Measurements from ENCODE around the gene C6orf120.

The C6orf120 gene

DNA sequence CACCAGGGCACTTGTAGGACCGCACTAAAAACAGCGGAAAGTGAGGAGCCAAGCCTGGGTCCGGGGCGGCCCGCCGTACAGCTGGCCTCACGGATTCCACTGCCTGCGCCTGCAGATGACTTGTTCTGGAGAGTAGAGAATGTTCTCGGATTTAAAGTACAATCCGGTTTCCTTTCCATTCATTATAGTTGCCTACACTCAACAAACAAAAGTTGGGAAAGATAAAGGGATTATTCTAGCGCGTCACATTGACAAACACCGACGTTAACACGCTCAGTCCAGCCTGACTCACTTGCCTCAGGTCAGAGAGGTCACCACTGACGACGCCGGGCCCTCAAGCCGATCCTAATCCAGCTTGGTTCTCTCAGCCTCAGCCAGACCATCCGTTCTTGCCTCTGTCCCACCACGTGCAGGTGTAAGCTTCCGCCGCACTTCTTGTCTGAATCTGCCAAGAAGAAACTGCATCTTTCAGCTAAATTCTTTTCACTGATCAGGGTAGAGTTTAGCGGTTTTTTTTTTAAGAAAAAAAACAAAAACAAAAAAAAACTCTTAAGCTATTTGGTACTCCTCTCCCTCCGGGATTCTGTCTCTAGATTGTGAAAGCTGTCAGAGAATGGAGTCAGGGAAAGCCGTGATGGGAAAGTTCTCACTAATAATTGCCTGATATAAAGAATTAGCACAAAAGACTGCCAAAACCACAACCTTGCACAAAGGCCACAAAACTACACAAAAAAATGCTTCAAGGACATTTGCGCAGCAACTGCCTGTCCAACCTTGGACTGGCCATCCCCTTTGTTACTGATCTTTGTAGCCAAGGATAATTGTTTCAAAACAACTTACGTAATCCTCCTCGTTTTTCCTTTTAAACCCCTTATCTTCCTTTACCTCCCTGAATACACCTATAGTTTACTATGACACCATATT lies 23.5 kb downstream of the C6orf120 start:
- no peak for DNase-seq (ENCODE audit: low spot score)

DNA sequence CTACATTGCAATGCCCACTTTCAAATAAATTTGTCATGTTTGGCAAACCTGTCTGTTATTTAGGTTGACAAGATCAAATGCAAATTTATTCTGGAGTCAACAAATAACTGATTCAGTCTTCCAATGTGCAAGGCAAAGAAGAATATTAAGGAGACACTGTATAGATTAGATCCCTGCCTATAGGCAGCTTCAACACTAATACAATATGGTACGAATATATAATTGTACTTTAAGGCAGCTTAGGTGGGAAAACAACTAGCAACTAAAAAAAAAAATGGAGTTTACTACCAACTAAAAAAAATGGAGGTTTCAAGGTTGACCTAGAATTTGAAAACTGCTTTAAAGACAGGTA lies 24.1 kb downstream of the C6orf120 start:
- no peak for DNase-seq (ENCODE audit: low spot score)

DNA sequence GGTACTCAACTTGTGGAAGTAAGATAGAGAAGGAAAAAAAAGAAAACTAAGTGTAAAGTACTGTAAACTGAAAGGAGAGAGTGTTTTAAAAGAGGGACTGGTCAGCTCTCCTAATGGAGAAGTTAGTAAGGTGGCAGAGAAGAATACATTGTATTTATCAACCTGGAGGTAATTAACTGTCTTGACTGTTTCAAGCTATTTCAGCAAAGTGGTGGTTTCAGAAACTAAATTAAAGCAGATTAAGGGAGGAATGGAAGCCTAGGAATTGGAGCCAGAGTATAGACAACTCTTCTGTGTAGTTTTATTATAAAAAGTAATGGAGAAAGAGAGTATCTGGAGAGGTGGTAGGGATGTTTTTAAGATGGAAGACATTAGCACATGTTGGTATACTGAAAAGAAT lies 25.0 kb downstream of the C6orf120 start:
- no peak for DNase-seq (ENCODE audit: low spot score)

DNA sequence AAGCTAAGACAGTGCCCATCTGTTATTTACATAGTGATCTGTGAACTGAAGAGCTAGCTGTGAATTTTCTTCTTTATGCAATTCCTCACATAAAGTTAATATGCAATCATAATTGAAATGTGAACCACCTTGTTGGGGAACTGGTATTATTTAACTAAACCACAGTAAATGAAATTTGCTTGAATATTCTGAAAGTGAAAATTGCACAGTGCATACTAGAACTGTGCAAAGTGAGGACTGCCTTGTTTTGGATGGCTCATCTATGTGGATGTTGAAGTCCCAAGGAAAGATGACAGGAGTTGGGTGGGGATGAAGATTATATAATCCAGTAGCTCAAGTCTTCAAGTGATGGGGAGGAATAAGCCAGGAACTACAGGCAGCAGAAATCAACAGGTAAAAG lies 28.0 kb downstream of the C6orf120 start:
- no peak for DNase-seq (ENCODE audit: low spot score)

DNA sequence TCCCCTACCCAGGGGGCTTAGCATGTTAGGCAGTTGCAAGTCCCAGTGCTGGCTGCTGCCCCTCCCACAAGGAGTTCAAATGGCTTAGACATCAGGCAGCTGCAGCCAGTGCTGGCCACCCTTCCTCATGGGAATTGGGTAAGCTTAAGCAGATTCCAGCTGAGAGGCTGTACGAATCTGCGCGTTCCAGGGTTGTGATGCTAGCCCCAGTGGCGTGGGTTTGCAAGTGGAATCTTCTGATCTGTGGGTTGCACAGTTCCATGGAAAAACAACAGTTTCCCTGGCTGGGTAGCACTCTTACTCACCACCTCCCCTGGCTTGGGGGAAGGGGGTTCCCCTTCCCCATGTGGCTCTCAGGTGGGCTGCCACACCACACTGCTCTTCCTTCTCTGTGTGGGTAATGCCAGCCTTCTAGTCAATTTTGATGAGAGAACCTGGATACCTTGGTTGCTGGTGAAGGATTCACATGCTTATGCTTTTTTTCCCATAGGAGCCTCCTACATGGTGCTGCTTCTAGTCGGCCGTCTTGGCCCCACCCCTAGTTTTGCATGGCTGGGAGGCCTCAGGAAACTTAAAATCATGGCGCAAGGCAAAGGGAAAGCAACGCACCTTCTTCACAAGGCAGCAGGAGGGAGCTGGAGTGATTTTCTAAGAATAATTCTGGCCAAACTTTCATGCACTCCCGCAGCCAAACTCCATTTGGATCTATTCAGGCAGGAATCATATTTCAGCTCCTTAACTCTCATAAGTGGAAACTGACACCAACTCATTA lies 36.5 kb downstream of the C6orf120 start:
- DNase-seq (ENCODE audit: low spot score), result no peak

DNA sequence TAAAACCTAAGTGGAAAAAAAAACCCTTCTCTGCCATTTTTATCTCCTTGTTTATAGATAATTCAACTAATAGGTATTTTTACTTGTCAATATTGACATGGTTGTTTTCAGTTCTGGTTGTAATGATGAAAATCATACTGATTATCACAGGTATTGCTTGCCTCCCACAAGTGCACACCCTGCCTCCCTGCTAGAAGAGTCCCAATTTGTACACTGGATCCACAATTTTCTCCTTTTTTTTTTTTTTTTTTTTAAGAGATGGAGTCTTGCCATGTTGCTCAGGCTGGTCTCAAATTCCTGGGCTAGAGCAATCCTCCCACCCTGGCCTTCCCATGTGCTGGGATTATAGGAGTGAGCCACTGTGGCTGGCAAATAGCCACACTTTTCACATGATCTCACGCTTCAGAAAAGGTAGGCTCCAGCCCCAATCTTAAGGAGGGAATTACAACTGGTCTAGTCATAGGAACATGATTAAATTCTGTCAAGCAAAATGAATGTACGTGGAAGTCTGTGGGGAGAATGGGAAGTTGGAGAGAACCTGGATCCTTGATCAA lies 37.1 kb downstream of the C6orf120 start:
- no peak for DNase-seq (ENCODE audit: low spot score)

DNA sequence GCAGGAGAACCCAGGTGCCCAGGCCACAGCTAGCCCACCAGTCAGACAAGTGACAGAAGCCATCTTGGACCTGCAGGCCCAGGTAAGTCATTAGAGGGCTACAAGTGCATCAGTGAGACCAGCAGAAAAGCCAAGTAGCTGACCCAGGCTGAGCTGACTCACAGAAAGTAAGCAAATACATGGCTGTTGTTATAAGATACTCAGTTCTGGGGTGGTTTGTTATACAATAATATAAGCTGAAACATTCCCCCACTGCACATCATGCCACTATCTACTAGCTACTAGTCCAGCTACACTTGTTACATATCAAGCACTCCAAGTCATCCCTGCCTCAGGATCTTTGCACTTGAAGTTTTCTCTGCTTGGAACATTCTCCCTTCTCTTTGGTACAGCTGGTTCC lies 39.4 kb downstream of the C6orf120 start:
- DNase-seq (ENCODE audit: low spot score), result no peak

DNA sequence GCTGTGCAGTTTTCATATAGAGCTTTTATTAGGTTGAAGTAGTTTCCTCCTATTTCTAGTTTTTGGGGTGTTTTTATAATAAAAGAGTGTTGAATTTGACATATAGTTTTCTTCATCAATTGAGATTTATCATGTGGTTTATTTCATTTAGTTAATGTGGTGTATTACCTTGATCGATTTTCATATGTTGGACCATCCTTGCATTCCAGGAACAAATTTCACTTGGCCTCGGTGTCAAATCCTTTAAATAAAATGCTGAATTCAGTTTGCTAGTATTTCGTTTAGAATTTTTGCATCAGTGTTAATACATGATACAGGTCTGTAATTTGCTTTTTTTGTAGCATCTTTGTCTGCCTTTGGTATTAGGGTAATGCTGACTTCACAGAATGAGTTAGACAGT lies 43.5 kb downstream of the C6orf120 start:
- no peak for DNase-seq (ENCODE audit: low spot score)

DNA sequence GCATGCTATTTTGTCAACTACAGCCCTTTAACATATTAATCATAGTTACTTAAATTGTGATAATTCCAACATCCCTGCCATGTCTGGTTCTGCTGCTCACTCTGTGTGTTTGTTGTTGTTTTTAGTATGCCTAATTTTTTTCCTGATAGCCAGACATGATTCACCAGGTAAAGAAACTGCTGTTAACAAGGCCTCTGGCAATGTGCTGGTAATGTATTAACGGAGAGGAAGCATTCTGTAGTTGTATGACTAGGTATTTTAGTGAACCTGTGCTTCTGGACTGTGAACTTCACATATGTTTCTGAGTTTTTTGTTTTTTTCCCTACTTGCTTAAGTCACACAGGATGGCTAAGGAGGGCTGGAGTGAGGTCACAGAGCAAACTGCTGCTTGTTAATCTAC lies 44.6 kb downstream of the C6orf120 start:
- DNase-seq (ENCODE audit: low spot score), result no peak

DNA sequence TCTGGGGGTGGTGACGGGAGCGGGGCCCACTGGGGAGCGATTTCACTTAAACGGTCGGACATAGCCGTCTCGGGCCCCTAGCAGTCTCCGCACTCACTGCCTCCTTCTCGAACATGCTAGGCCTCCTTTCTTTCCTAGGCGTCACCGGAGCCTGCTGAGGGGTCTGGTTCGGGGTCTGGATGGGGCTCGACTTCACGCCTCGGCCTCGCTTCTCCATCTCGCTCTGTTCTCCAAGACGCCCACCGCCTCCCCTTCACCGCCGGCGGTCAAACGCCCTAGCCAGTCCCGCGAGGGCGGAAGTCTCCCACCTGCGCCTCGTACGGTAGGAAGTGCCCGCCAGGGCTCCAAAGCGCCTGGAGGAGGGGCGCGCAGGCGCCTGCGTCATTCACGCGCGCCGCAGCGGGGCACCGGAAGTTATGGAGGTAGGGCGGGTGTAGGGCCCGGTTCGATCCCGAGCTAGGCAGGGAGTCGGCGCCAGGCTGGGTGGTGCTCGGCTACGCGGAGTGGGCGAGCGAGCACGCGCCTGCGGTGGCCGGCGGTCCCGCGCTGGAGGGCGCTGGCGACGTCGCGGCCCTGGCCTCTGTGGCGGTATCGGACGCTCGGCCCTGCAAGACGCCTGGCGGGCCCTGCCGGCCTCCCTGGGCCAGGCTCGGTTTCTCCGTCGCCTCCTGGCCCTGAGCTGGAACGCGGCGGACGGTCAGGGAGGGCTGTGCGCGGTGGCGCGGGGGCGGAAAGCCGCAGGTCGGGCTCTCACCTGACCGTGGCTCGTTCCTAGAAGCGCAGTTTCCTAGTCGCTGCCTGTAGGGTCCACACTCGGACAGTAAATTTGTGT lies 49.5 kb downstream of the C6orf120 start, which contains the start of the genes DYNLT2 and ERMARD:
Gene DYNLT2, minus strand, starts transcription at position 331 of the 832 bp plus-strand sequence. Its CDS starts 114 bp downstream, at position 217.
Gene ERMARD, plus strand, starts transcription at position 381 of the 832 bp plus-strand sequence. Its CDS starts 36 bp downstream, at position 417.
- DNase-seq (ENCODE audit: low spot score), result peak; percentile 79

DNA sequence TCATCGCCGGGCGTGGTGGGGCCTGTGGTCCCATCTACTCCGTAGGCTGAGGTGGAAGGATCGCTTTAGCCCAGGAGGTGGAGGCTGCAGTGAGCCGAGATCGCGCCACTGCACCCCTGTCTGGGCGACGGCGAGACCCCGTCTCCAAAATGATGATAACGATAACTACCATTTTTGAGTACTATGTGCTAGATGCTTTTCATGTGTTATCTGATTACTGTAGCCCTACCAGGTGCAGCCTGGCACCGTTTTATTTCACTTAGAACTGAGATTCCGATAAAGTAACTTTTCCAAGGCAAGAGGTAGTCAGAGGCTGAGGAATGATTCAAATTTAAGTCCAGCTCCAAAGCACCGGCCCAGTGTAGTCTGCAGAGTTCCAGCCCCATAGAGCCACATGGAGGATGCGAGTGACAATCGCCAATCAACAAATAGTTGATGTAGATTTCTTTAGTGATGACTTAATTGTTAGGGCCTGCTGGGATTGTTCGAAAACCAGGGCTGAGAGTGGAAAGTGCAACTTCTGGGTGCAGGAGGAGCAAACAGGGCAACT lies 50.2 kb downstream of the C6orf120 start:
- DNase-seq (ENCODE audit: low spot score), result no peak

Data from COLO829 (cell line).